ENCODE results near the gene RAET1E.
A peak's percentile ranks its signal among the peaks of the same experiment; 100 is the strongest.
"Not testable (repeated sequence)": the region's sequence is repeated elsewhere in the genome, so short reads cannot be mapped to it uniquely, and the experiment has no call there.

The RAET1E gene

DNA sequence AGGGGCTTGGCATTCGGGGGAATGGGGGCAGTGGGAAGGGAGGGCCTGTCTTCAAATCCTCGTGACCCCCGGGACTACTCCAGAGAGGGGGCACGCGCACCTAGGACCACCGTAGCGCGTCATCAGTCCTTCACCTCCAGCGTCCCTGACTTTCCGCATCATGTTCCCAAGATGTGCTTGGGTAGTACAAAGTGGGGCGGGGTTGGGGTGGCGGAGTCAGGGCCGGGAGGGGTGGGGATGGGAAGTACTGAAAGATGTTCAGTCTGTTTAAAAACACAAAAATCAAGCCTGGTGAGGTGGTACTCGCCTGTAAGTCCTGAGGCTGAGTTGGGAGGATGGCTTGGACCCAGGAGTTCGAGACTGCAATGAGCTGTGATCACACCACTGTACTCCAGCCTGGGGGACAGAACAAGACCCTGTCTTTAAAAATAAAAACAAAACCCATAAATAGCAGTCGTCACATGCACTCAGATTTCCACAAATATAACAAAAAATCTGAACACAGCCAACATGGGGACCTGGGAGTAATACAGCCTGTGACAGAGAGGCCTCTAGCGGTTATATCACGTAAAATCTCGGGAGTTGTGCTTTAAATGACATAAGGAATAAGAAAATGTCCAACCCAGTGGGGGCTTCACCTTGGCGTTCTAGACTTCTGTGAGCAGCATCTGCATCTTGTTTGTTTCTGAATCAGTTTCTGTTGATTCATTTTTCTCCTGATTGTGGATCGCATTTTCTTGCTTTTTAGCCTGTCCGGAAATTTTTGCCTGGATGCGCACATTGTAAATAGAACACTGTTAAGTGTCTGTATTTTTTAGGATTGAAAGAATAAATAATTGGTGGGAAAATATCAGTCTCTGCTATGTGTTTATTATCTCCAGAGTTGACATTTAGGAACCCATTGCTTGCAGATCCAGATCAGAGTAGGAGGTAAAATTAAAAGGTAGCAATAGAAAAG is 33.1 kb downstream of the RAET1E start:
- Histone ChIP-seq H3K36me3 (ENCODE audit: low read length) (no peaks in the 10 kb centered on the region), H3K79me2 (ENCODE audit: insufficient read depth, low read length) (no peaks in the 10 kb centered on the region), H3K9me2 (replicated peaks; ENCODE audit: insufficient read depth, low read length) (no peaks in the 10 kb centered on the region), H2AFZ (ENCODE audit: low read depth, low read length, severe bottlenecking) (peak overlapping the region; percentile 72), H3K4me2 (ENCODE audit: low read depth, low read length, poor library complexity, severe bottlenecking) (peak overlapping the region; percentile 54), H3K27me3 (ENCODE audit: low read length) (no peaks in the 10 kb centered on the region), H3K9ac (ENCODE audit: low read length) (peak overlapping the region; percentile 57; the same call in 1 of the 2 replicates), H3K4me3 (ENCODE audit: insufficient read depth, low read length, poor library complexity, severe bottlenecking) (peak overlapping the region; percentile 67), H3F3A (ENCODE audit: insufficient read depth) (peaks cover 5% of the 10 kb centered on the region; the same call in 1 of the 2 replicates), H3K27ac (ENCODE audit: low read depth, low read length) (peak overlapping the region; percentile 50; the same call in 1 of the 2 replicates), H4K20me1 (ENCODE audit: low read depth, low read length) (no peaks in the 10 kb centered on the region), H3K9me3 (ENCODE audit: insufficient read depth, low read length) (no peaks in the 10 kb centered on the region)
- TF ChIP-seq, protein P1, sequence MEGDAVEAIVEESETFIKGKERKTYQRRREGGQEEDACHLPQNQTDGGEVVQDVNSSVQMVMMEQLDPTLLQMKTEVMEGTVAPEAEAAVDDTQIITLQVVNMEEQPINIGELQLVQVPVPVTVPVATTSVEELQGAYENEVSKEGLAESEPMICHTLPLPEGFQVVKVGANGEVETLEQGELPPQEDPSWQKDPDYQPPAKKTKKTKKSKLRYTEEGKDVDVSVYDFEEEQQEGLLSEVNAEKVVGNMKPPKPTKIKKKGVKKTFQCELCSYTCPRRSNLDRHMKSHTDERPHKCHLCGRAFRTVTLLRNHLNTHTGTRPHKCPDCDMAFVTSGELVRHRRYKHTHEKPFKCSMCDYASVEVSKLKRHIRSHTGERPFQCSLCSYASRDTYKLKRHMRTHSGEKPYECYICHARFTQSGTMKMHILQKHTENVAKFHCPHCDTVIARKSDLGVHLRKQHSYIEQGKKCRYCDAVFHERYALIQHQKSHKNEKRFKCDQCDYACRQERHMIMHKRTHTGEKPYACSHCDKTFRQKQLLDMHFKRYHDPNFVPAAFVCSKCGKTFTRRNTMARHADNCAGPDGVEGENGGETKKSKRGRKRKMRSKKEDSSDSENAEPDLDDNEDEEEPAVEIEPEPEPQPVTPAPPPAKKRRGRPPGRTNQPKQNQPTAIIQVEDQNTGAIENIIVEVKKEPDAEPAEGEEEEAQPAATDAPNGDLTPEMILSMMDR (IDR thresholded peaks at IDR 0.05; ENCODE audit: insufficient read depth, low read length, poor library complexity, severe bottlenecking) = peak; percentile 48
- TF ChIP-seq EZH2phosphoT487 (conservative IDR thresholded peaks at IDR 0.05; ENCODE audit: low read length) = no peak

DNA sequence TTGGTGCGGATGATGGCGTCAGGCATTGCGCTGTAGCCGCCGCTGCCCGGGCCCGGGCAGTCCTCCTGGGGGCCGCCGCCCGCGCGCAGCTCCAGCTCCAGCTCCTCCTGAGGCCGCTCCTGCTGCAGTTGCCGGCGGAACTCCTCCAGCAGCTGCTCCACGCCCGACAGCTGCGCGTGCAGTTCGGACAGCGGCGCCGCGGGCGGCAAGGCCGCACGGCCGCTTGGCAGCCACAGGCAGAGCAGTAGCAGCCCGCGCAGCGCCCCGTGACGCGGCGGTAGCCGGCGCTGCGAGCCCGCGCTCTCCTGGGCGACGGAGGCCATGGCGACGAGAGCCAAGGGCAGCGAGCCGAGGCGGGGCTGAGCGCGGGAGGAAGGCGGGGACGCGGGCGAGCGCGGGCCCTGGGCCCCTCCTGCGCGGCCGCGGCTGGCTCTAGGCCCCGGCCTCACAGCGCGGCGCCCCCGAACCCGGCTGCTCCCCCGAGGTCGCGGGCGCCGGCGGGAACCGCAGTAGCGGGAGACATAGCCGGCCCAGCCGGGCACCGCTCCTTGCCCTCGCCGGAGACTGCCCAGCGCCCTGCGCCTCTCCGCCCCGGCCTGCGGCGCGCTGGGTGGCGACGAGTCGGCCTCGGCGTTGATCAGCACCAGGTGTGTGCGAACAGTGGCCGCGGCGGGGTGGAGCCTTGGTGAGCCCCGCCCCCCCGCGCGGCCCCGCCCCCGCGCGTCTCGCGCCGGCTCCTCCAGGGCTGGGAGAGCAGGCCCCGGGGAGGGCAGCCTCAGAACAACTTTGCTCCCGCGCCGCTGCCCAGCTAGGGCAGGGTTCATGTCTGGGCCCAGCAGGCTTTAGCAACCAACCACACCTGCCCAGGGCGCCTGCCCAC is 34.0 kb downstream of the RAET1E start, which contains the start of gene LRP11:
Gene LRP11 (minus strand): TSS at position 662 of the 880 bp plus-strand sequence. CDS start 339 bp downstream, at position 323.
- Histone ChIP-seq H3K4me3 (ENCODE audit: insufficient read depth, low read length, poor library complexity, severe bottlenecking) (peak within 1 kb of the TSS; percentile 67), H3K79me2 (ENCODE audit: insufficient read depth, low read length) (no peaks in the 10 kb centered on the region), H3K9me2 (replicated peaks; ENCODE audit: insufficient read depth, low read length) (no peaks in the 10 kb centered on the region), H3K9ac (ENCODE audit: low read length) (peak within 1 kb of the TSS; percentile 57), H3K4me2 (ENCODE audit: low read depth, low read length, poor library complexity, severe bottlenecking) (peak within 1 kb of the TSS; percentile 54), H3F3A (ENCODE audit: insufficient read depth) (peaks cover 5% of the 10 kb centered on the region; the same call in 1 of the 2 replicates), H3K36me3 (ENCODE audit: low read length) (no peaks in the 10 kb centered on the region), H3K27ac (ENCODE audit: low read depth, low read length) (peak within 1 kb of the TSS; percentile 50), H2AFZ (ENCODE audit: low read depth, low read length, severe bottlenecking) (peak within 1 kb of the TSS; percentile 72), H3K9me3 (ENCODE audit: insufficient read depth, low read length) (no peaks in the 10 kb centered on the region), H3K27me3 (ENCODE audit: low read length) (no peaks in the 10 kb centered on the region), H4K20me1 (ENCODE audit: low read depth, low read length) (no peaks in the 10 kb centered on the region)
- no peak for TF ChIP-seq EZH2phosphoT487 (conservative IDR thresholded peaks at IDR 0.05; ENCODE audit: low read length)
- TF ChIP-seq, protein P1 (IDR thresholded peaks at IDR 0.05; ENCODE audit: insufficient read depth, low read length, poor library complexity, severe bottlenecking) = no peak

DNA sequence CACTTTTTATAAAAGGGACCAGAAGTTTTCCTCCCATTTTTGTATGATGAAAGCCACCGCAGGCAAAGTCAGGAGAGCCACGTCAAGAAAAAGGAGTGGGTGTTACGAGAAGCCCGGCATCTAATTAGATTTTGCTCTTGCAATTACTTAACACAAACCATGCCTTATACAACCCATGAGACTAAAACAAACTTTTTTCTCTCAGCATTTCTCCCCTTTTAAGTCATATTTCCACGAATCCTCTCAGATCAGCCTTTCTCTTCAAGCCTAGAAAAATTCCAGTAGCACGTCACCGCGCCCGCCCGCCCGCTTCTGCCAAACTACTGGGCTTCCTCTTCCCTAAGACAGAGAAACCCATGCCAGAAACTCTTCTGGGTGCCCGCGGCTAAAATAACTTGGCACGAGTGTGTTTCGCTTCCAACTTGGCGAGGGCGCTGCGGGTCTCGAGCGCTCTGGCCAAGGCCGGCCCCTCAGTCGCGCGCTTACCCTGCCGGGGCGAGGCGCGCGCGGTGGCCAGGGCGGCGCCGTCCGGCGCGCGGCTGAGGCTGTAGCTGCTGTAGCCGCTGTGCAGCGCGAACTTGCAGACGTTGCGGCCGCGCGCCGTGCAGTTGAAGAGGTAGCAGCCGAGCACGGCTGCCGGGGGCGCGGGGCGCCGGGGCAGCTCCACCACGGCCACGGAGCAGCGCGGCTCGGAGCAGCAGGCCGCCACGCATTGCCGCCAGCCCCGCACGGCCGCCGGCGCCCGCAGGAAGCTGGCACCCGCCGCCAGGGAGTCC is 34.8 kb downstream of the RAET1E start:
- TF ChIP-seq, protein P1 (IDR thresholded peaks at IDR 0.05; ENCODE audit: insufficient read depth, low read length, poor library complexity, severe bottlenecking) = no peak
- no peak for TF ChIP-seq EZH2phosphoT487 (conservative IDR thresholded peaks at IDR 0.05; ENCODE audit: low read length)
- H3F3A ChIP-seq (ENCODE audit: insufficient read depth) = peaks cover 5% of the 10 kb centered on the region; the same call in 1 of the 2 replicates
- peak overlapping the region; percentile 67 for H3K4me3 ChIP-seq (ENCODE audit: insufficient read depth, low read length, poor library complexity, severe bottlenecking)
- no peaks in the 10 kb centered on the region for H3K9me3 ChIP-seq (ENCODE audit: insufficient read depth, low read length)
- no peaks in the 10 kb centered on the region for H3K9me2 ChIP-seq (replicated peaks; ENCODE audit: insufficient read depth, low read length)
- no peaks in the 10 kb centered on the region for H3K27me3 ChIP-seq (ENCODE audit: low read length)
- peak overlapping the region; percentile 57 for H3K9ac ChIP-seq (ENCODE audit: low read length)
- no peaks in the 10 kb centered on the region for H3K36me3 ChIP-seq (ENCODE audit: low read length)
- peak overlapping the region; percentile 24 for H2AFZ ChIP-seq (ENCODE audit: low read depth, low read length, severe bottlenecking)
- peak overlapping the region; percentile 54 for H3K4me2 ChIP-seq (ENCODE audit: low read depth, low read length, poor library complexity, severe bottlenecking)
- peak overlapping the region; percentile 50 for H3K27ac ChIP-seq (ENCODE audit: low read depth, low read length)
- H3K79me2 ChIP-seq (ENCODE audit: insufficient read depth, low read length) = no peaks in the 10 kb centered on the region
- H4K20me1 ChIP-seq (ENCODE audit: low read depth, low read length) = no peaks in the 10 kb centered on the region

DNA sequence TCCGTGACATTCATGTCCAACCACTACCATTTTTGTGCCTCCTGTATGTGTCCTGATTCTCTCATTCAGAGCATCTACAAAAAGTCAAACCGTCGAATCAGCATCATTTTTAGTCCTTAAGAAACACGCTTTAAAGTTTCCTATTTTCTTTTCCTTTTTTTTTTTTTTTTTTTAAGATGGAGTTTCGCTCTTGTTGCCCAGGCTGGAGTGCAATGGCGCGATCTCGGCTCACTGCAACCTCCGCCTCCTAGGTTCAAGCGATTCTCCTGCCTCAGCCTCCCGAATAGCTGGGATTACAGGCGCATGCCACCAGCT is 35.5 kb downstream of the RAET1E start:
- not testable (repeated sequence) for H3F3A ChIP-seq (ENCODE audit: insufficient read depth); H3K4me3 ChIP-seq (ENCODE audit: insufficient read depth, low read length, poor library complexity, severe bottlenecking); H3K27ac ChIP-seq (ENCODE audit: low read depth, low read length); H3K9me3 ChIP-seq (ENCODE audit: insufficient read depth, low read length); H4K20me1 ChIP-seq (ENCODE audit: low read depth, low read length); H3K36me3 ChIP-seq (ENCODE audit: low read length); H3K9me2 ChIP-seq (replicated peaks; ENCODE audit: insufficient read depth, low read length); H2AFZ ChIP-seq (ENCODE audit: low read depth, low read length, severe bottlenecking); H3K79me2 ChIP-seq (ENCODE audit: insufficient read depth, low read length); H3K9ac ChIP-seq (ENCODE audit: low read length); H3K4me2 ChIP-seq (ENCODE audit: low read depth, low read length, poor library complexity, severe bottlenecking); H3K27me3 ChIP-seq (ENCODE audit: low read length)

All from SU-DHL-6 (cell line).